ENCODE measurements around the gene BZW2.

Gene BZW2

GRCh38 chr7:16702441-16702840 is 56.5 kb downstream of the BZW2 start:
- H3K27ac ChIP-seq: no peak overlapping the region
- H3K4me3 ChIP-seq: no peak overlapping the region

GRCh38 chr7:16708511-16708910 is 62.5 kb downstream of the BZW2 start:
- Histone ChIP-seq H3K4me3 (no peak overlapping the region), H3K27ac (peak overlapping the region in 3 of 21 experiments; percentile 28 to 46 (median 44))

GRCh38 chr7:16708980-16709379 is 63.0 kb downstream of the BZW2 start:
- peak overlapping the region in 3 of 21 experiments; percentile 28 to 46 (median 44) for H3K27ac ChIP-seq

GRCh38 chr7:16710651-16711050 is 64.7 kb downstream of the BZW2 start:
- Histone ChIP-seq H3K4me3 (no peak overlapping the region), H3K27ac (no peak overlapping the region)

More at GRCh38 chr7:16708980-16709379, 63.0 kb downstream of the BZW2 start:
- no peak overlapping the region for H3K4me3 ChIP-seq

- peak overlapping the region in 1 of 21 experiments; percentile 26 for H3K27ac ChIP-seq
- no peak overlapping the region for H3K4me3 ChIP-seq
These were observed 65.7 kb downstream of the BZW2 start for GRCh38 chr7:16711730-16712129.

GRCh38 chr7:16712916-16713315 is 66.9 kb downstream of the BZW2 start:
- H3K4me3 ChIP-seq: no peak overlapping the region
- H3K27ac ChIP-seq: peak overlapping the region in 1 of 21 experiments; percentile 33

GRCh38 chr7:16715928-16716327 is 69.9 kb downstream of the BZW2 start:
- Histone ChIP-seq H3K4me3 (no peak overlapping the region), H3K27ac (no peak overlapping the region)

- no peak overlapping the region for H3K4me3 ChIP-seq
- no peak overlapping the region for H3K27ac ChIP-seq
These were observed 72.2 kb downstream of the BZW2 start for GRCh38 chr7:16718111-16718656.

- no peak overlapping the region for H3K27ac ChIP-seq
- H3K4me3 ChIP-seq: no peak overlapping the region
These were observed 73.7 kb downstream of the BZW2 start for GRCh38 chr7:16719699-16720098.

- H3K27ac ChIP-seq: no peak overlapping the region
- no peak overlapping the region for H3K4me3 ChIP-seq
These were observed 75.6 kb downstream of the BZW2 start for GRCh38 chr7:16721541-16721940.

- Histone ChIP-seq H3K27ac (no peak overlapping the region), H3K4me3 (no peak overlapping the region)
These were observed 78.4 kb downstream of the BZW2 start for GRCh38 chr7:16724344-16724743.

- Histone ChIP-seq H3K27ac (no peak overlapping the region), H3K4me3 (no peak overlapping the region)
These were observed 80.2 kb downstream of the BZW2 start for GRCh38 chr7:16726189-16726588.

- Histone ChIP-seq H3K4me3 (no peak overlapping the region), H3K27ac (no peak overlapping the region)
These were observed 81.8 kb downstream of the BZW2 start for GRCh38 chr7:16727736-16728135.

- Histone ChIP-seq H3K4me3 (no peak overlapping the region), H3K27ac (no peak overlapping the region)
These were observed 82.8 kb downstream of the BZW2 start for GRCh38 chr7:16728811-16729210.

GRCh38 chr7:16729541-16729940 is 83.6 kb downstream of the BZW2 start:
- H3K27ac ChIP-seq: no peak overlapping the region
- no peak overlapping the region for H3K4me3 ChIP-seq

- Histone ChIP-seq H3K4me3 (no peak overlapping the region), H3K27ac (no peak overlapping the region)
These were observed 85.0 kb downstream of the BZW2 start for GRCh38 chr7:16730937-16731336.

GRCh38 chr7:16732828-16733227 is 86.8 kb downstream of the BZW2 start:
- H3K27ac ChIP-seq: no peak overlapping the region
- H3K4me3 ChIP-seq: no peak overlapping the region

GRCh38 chr7:16734148-16734726 is 88.3 kb downstream of the BZW2 start:
- H3K4me3 ChIP-seq: no peak overlapping the region
- no peak overlapping the region for H3K27ac ChIP-seq

- Histone ChIP-seq H3K4me3 (no peak overlapping the region), H3K27ac (no peak overlapping the region)
These were observed 89.0 kb downstream of the BZW2 start for GRCh38 chr7:16735020-16735419.

GRCh38 chr7:16738011-16738688 is 92.2 kb downstream of the BZW2 start:
- no peak overlapping the region for H3K4me3 ChIP-seq
- no peak overlapping the region for H3K27ac ChIP-seq

GRCh38 chr7:16739863-16740622 is 94.1 kb downstream of the BZW2 start:
- H3K4me3 ChIP-seq: no peak overlapping the region
- H3K27ac ChIP-seq: peak overlapping the region in 2 of 21 experiments; percentile 5 to 39
